SU-DHL-6 (cell line): Measurements from ENCODE around the gene PCK2.

Experiments used
- H2AFZ ChIP-seq: fragments of 200-600 bp; sonication (generic); 2 replicates; pipeline ENCODE4 v1.6.1; 2014; ENCODE audit warnings: low read depth, mild to moderate bottlenecking, moderate library complexity, mixed read lengths, antibody characterized with exemption, low read length; ENCODE audit not compliant: severe bottlenecking
- H3F3A ChIP-seq: fragments of 200-600 bp; shearing (Covaris generic); 2 replicates; pipeline ENCODE4 v1.6.0; 2016; ENCODE audit warnings: antibody characterized with exemption, mild to moderate bottlenecking; ENCODE audit not compliant: insufficient read depth
- H3K27ac ChIP-seq: fragments of 200-600 bp; sonication (generic); 2 replicates; pipeline ENCODE4 v1.5.1; 2016; ENCODE audit warnings: low read depth, mild to moderate bottlenecking, low read length, moderate library complexity, mixed read lengths
- H3K27me3 ChIP-seq: fragments of 200-600 bp; sonication (generic), shearing (Covaris generic); 2 replicates; pipeline ENCODE4 v1.6.0; 2014; ENCODE audit warnings: mild to moderate bottlenecking, low read length
- H3K36me3 ChIP-seq: fragments of 200-600 bp; sonication (generic); 2 replicates; pipeline ENCODE4 v1.6.1; 2014; ENCODE audit warnings: mild to moderate bottlenecking, low read length, mixed read lengths
- H3K4me2 ChIP-seq: fragments of 300-600, 200-600 bp; shearing (Covaris generic), sonication (generic); 2 replicates; pipeline ENCODE4 v1.6.0; 2014; ENCODE audit warnings: low read length, low read depth, mild to moderate bottlenecking; ENCODE audit not compliant: poor library complexity, severe bottlenecking
- H3K4me3 ChIP-seq: fragments of 200-600 bp; sonication (generic); 2 replicates; pipeline ENCODE4 v1.5.1; 2014; ENCODE audit warnings: antibody characterized with exemption, low read length, mild to moderate bottlenecking, mixed read lengths; ENCODE audit not compliant: insufficient read depth, poor library complexity, severe bottlenecking
- H3K79me2 ChIP-seq: fragments of 200-600 bp; sonication (generic); 2 replicates; pipeline ENCODE4 v1.6.1; 2014; ENCODE audit warnings: mild to moderate bottlenecking, low read length, moderate library complexity; ENCODE audit not compliant: insufficient read depth
- H3K9ac ChIP-seq: fragments of 200-600 bp; sonication (generic); 2 replicates; pipeline ENCODE4 v1.7.0; 2014; ENCODE audit warnings: mild to moderate bottlenecking, low read length
- H3K9me2 ChIP-seq: fragments of 200-600 bp; sonication (generic); replicated peaks from 2 replicates; pipeline ENCODE4 v1.6.1; 2014; ENCODE audit warnings: low read length; ENCODE audit not compliant: insufficient read depth
- H3K9me3 ChIP-seq: fragments of 200-600 bp; sonication (generic); 2 replicates; pipeline ENCODE4 v1.6.1; 2014; ENCODE audit warnings: low read length, mixed read lengths; ENCODE audit not compliant: insufficient read depth
- H4K20me1 ChIP-seq: fragments of 200-600 bp; sonication (generic); 2 replicates; pipeline ENCODE4 v1.6.1; 2014; ENCODE audit warnings: low read depth, mild to moderate bottlenecking, antibody characterized with exemption, low read length, moderate library complexity, mixed read lengths
- CTCF ChIP-seq: fragments of 200-600 bp; sonication (generic); IDR thresholded peaks from one replicate; pipeline ENCODE4 v1.5.1; 2017; ENCODE audit warnings: antibody characterized with exemption, mild to moderate bottlenecking, low read length, moderate library complexity; ENCODE audit not compliant: insufficient read depth, poor library complexity, severe bottlenecking
- EZH2phosphoT487 ChIP-seq: fragments of 200-600 bp; sonication (generic), shearing (Covaris generic); conservative IDR thresholded peaks from 2 replicates; pipeline ENCODE4 v1.6.1; 2018; ENCODE audit warnings: mild to moderate bottlenecking, antibody characterized with exemption, low read length, moderate library complexity, mixed read lengths

Gene PCK2

DNA sequence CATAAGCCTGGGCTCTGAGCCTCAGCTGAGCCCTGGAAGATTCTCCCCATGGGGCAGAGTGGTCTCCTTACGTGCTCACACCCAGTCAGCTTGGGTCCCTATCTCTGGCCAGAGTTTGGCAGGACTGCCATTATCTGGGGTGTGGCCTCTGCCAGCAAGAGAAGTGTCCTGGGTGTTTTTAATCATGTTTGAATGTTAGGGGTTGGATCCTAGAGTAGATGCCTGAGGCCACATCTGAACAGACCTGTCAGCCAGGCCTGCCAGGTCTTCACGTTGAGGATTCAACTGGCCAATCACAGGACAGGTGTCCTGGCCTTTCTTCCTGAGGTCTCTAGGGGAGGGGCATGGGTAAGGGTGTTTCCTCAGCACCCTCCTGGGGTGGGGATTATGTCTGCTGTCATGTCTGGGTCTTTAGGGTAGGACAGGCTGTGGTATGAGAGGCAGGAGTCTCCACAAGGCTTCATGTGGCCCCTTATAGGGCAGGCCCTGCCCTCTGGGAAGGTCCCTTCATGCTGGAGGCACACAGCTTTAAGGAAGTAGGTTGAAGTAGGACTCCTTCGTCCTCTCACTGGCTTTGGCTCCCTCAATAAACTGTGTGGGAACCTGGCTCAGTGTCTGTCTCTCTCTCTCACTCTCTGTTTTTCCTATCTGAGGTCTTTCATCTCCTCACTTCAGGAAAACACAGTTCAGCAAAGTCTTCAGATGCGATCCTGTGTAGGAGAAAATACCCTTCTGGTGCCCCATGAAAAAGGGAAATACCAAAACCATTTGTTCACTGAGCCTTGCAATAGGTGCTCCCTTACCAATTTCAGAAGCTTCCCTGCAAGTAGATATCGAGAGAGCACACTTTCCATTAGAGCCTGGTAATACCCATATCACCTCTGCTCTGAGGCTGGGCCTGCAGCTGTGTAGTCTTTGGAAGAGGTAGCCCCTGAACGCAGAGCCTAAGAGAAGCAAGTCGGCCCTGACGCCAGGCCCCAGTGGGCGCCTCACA, 29.6 kb downstream of the PCK2 start:
- H3K9me2 ChIP-seq, result no peaks in the 10 kb centered on the region
- H3K79me2 ChIP-seq, result no peaks in the 10 kb centered on the region
- H3F3A ChIP-seq, result no peaks in the 10 kb centered on the region; the same call in 1 of the 2 replicates
- H3K36me3 ChIP-seq, result no peaks in the 10 kb centered on the region
- TF ChIP-seq EZH2phosphoT487, result no peak
- no peak for TF ChIP-seq CTCF
- H3K27ac ChIP-seq, result no peak overlapping the region
- no peak overlapping the region for H2AFZ ChIP-seq
- no peaks in the 10 kb centered on the region for H3K27me3 ChIP-seq
- H3K9ac ChIP-seq, result no peak overlapping the region
- H4K20me1 ChIP-seq, result no peaks in the 10 kb centered on the region
- no peaks in the 10 kb centered on the region for H3K9me3 ChIP-seq
- no peak overlapping the region for H3K4me3 ChIP-seq
- no peak overlapping the region for H3K4me2 ChIP-seq

- no peak for TF ChIP-seq CTCF
- no peak for TF ChIP-seq EZH2phosphoT487
- Histone ChIP-seq H3K27me3 (no peaks in the 10 kb centered on the region), H3K9me2 (no peaks in the 10 kb centered on the region), H4K20me1 (no peaks in the 10 kb centered on the region), H3K4me2 (no peak overlapping the region), H3K79me2 (no peaks in the 10 kb centered on the region), H3K27ac (no peak overlapping the region), H3K9ac (no peak overlapping the region), H3K4me3 (no peak overlapping the region), H2AFZ (no peak overlapping the region), H3K36me3 (no peaks in the 10 kb centered on the region), H3F3A (no peaks in the 10 kb centered on the region; the same call in 1 of the 2 replicates), H3K9me3 (no peaks in the 10 kb centered on the region)
Observed at GRCh38 chr14:24126939-24127338, 32.8 kb downstream of the PCK2 start.

GRCh38 chr14:24127673-24128072, 33.6 kb downstream of the PCK2 start:
- Histone ChIP-seq H3K4me2 (no peak overlapping the region), H3K27ac (no peak overlapping the region), H4K20me1 (no peaks in the 10 kb centered on the region), H3K4me3 (no peak overlapping the region), H3F3A (no peaks in the 10 kb centered on the region; the same call in 1 of the 2 replicates), H3K9me3 (no peaks in the 10 kb centered on the region), H3K27me3 (no peaks in the 10 kb centered on the region), H3K9me2 (no peaks in the 10 kb centered on the region), H3K36me3 (no peaks in the 10 kb centered on the region), H3K9ac (no peak overlapping the region), H3K79me2 (no peaks in the 10 kb centered on the region), H2AFZ (no peak overlapping the region)
- TF ChIP-seq CTCF, result no peak
- TF ChIP-seq EZH2phosphoT487, result no peak
